ENCODE measurements around the gene CHRD. TPM values are rescaled to one million over a fixed set of nuclear protein-coding genes. Genes with fewer than 3 reads are reported as not detected.

The CHRD gene
- total RNA-seq, 2 donors from 2014 or later = 2.0 TPM

DNA sequence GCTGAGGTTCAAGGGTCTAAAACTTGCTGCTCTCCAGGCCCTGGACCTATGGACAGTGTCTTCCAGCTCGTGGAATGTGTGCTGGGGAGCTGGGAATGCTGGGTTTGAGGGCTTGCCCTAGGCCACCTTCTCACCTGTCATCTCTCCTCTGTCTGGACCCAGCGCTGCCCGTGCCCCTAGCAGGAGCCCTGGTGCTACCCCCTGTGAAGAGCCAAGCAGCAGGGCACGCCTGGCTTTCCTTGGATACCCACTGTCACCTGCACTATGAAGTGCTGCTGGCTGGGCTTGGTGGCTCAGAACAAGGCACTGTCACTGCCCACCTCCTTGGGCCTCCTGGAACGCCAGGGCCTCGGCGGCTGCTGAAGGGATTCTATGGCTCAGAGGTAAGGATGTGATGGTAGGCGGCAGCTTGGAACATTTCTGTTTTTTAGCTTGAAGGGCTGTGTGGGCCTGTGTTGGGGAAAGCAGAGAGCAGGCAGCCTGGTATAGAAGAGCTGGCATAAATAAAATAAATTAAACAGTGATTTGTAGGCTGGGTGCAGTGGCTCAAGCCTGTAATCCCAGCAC is 5.1 kb downstream of the CHRD start:
- no peak for DNase-seq
- Histone ChIP-seq H3K27me3 (peaks cover 20% of the 10 kb centered on the region), H3K9me3 (no peaks in the 10 kb centered on the region), H3K36me3 (no peaks in the 10 kb centered on the region), H3K4me1 (peaks cover 9% of the 10 kb centered on the region), H3K27ac (no peak overlapping the region), H3K4me3 (no peak overlapping the region), H3K9ac (ENCODE audit: low read depth in 2 of 2, low read length in 2 of 2) (no peak overlapping the region)
- TF ChIP-seq, protein P1, sequence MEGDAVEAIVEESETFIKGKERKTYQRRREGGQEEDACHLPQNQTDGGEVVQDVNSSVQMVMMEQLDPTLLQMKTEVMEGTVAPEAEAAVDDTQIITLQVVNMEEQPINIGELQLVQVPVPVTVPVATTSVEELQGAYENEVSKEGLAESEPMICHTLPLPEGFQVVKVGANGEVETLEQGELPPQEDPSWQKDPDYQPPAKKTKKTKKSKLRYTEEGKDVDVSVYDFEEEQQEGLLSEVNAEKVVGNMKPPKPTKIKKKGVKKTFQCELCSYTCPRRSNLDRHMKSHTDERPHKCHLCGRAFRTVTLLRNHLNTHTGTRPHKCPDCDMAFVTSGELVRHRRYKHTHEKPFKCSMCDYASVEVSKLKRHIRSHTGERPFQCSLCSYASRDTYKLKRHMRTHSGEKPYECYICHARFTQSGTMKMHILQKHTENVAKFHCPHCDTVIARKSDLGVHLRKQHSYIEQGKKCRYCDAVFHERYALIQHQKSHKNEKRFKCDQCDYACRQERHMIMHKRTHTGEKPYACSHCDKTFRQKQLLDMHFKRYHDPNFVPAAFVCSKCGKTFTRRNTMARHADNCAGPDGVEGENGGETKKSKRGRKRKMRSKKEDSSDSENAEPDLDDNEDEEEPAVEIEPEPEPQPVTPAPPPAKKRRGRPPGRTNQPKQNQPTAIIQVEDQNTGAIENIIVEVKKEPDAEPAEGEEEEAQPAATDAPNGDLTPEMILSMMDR (IDR thresholded peaks at IDR 0.05) = no peak
- intact Hi-C loops (cut with DNase I) = no loop called here

DNA sequence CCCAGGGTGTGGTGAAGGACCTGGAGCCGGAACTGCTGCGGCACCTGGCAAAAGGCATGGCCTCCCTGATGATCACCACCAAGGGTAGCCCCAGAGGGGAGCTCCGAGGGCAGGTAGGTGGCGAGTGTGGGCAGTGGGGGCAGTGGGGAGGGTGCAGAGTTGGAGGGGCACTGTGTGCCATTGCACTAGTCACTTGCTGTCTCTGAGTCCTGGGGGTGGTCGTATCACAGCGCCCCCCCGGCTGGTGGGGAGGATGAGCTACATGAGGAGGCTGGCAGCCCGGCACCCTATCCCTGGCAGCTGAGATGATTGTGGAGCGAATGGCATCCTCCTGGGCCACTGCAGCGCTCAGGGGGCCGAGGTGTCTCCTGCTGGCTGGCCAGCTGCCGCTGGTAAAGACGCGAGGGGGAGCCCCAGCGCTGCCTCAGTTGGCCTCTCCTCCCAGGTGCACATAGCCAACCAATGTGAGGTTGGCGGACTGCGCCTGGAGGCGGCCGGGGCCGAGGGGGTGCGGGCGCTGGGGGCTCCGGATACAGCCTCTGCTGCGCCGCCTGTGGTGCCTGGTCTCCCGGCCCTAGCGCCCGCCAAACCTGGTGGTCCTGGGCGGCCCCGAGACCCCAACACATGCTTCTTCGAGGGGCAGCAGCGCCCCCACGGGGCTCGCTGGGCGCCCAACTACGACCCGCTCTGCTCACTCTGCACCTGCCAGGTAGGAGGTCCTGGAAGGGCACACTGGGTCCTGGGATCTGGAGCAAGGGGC is 6.4 kb downstream of the CHRD start:
- Histone ChIP-seq H3K4me1 (peaks cover 1% of the 10 kb centered on the region), H3K27ac (no peak overlapping the region), H3K36me3 (no peaks in the 10 kb centered on the region), H3K27me3 (peaks cover 12% of the 10 kb centered on the region), H3K9me3 (no peaks in the 10 kb centered on the region), H3K4me3 (no peak overlapping the region), H3K9ac (ENCODE audit: low read depth in 2 of 2, low read length in 2 of 2) (no peak overlapping the region)
- TF ChIP-seq, protein P1 (IDR thresholded peaks at IDR 0.05) = no peak
- intact Hi-C loops (cut with DNase I) = no loop called here
- DNase-seq = no peak

DNA sequence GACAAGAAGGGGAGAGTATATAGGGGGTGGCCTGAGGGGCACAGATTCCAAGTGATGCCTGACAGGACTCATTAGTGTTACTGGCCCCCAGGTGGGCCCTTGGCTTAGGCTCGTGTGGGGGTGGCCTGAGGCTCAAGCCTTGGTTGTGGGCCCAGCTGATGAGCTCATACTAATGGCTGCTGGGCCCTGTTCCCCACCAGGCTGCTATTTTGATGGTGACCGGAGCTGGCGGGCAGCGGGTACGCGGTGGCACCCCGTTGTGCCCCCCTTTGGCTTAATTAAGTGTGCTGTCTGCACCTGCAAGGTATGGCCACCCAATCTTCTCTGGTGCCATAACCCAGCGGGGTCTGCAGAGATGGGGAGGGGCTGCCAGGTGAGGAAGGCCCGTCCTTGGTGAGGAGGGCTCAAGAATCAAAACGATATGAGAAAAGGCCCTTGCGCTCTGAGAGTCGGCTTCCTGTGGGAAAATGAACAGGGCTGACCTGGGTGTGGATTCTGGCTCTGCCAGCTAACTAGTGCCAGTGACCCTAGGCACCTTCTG is 7.4 kb downstream of the CHRD start:
- TF ChIP-seq, protein P1 (IDR thresholded peaks at IDR 0.05) = no peak
- H3K9me3 ChIP-seq = no peaks in the 10 kb centered on the region
- H3K36me3 ChIP-seq = no peaks in the 10 kb centered on the region
- DNase-seq = no peak
- H3K9ac ChIP-seq (ENCODE audit: low read depth in 2 of 2, low read length in 2 of 2) = no peak overlapping the region
- intact Hi-C loops (cut with DNase I) = no loop called here
- no peak overlapping the region for H3K27ac ChIP-seq
- H3K4me3 ChIP-seq = no peak overlapping the region
- H3K27me3 ChIP-seq = peaks cover 2% of the 10 kb centered on the region
- H3K4me1 ChIP-seq = no peaks in the 10 kb centered on the region

DNA sequence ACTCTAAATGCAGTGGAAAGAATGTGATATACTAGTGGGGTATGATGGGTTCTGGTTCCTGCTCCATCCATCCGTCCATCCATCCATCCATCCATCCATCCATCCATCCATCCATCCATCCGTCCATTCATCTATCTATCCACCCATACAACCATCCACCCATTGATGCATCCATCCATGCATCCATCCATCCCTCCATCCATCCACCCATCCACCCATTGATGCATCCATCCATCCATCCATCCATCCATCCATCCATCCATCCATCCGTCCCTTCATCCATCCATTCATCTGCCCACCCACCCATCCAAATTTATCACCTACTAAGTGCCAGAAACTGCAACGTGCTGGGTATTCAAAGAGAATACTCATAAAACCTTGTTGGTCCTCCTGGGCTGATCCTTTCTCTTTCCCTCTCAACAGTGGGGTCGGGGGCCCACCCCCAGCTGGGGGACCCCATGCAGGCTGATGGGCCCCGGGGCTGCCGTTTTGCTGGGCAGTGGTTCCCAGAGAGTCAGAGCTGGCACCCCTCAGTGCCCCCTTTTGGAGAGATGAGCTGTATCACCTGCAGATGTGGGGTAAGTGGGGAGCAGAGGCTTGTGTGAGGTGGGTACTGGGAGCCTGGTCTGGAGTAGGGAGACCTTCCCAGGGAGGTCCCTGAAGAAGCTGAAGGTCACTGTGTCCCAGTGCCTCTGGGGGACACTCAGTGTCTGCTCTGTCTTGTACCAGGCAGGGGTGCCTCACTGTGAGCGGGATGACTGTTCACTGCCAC is 8.5 kb downstream of the CHRD start:
- no peak overlapping the region for H3K27ac ChIP-seq
- intact Hi-C loops (cut with DNase I) = no loop called here

DNA sequence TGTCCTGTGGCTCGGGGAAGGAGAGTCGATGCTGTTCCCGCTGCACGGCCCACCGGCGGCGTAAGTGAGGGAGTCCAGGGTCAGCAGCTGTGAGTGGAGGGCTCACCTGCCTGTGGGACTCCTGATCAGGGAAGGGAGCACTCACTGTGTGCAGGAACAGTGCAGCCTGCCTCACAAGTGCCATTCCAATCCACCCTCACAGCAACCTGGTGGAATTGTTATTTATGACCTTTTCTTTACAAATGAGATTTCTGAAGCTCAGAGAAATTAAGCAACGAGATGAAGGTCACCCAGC is 9.0 kb downstream of the CHRD start:
- Histone ChIP-seq H3K4me1 (no peaks in the 10 kb centered on the region), H3K27me3 (no peaks in the 10 kb centered on the region), H3K27ac (no peak overlapping the region), H3K36me3 (no peaks in the 10 kb centered on the region), H3K9ac (ENCODE audit: low read depth in 2 of 2, low read length in 2 of 2) (no peak overlapping the region), H3K4me3 (no peak overlapping the region), H3K9me3 (no peaks in the 10 kb centered on the region)
- intact Hi-C loops (cut with DNase I) = no loop called here
- DNase-seq = no peak
- TF ChIP-seq, protein P1 (IDR thresholded peaks at IDR 0.05) = no peak

More for the DNA sequence above, 8.5 kb downstream of the CHRD start:
- Histone ChIP-seq H3K36me3 (no peaks in the 10 kb centered on the region), H3K9me3 (no peaks in the 10 kb centered on the region), H3K27me3 (no peaks in the 10 kb centered on the region), H3K4me3 (no peak overlapping the region), H3K4me1 (no peaks in the 10 kb centered on the region), H3K9ac (ENCODE audit: low read depth in 2 of 2, low read length in 2 of 2) (no peak overlapping the region)
- TF ChIP-seq, protein P1 (IDR thresholded peaks at IDR 0.05) = no peak
- DNase-seq = no peak
